Stomach smooth muscle (tissue), 2 donors: Measurements from ENCODE around the gene MOB2.

Source experiments
- H3K27ac ChIP-seq: one replicate; pipeline ENCODE4 v1.7.0; 2013; ENCODE audit warnings: mild to moderate bottlenecking, low read length, inconsistent platforms
- H3K27me3 ChIP-seq, 2 donors: one replicate each; pipeline ENCODE4 v1.7.0; 2013; ENCODE audit warnings: low read length in 2 of 2; ENCODE audit not compliant: insufficient read depth in 2 of 2, control insufficient read depth in 1 of 2
- H3K36me3 ChIP-seq, 2 donors: one replicate each; pipeline ENCODE4 v1.7.0; 2013; ENCODE audit warnings: low read length in 2 of 2; ENCODE audit not compliant: control insufficient read depth in 2 of 2, insufficient read depth in 2 of 2
- H3K4me1 ChIP-seq: one replicate; pipeline ENCODE4 v1.7.0; 2013; ENCODE audit warnings: low read length; ENCODE audit not compliant: control insufficient read depth, insufficient read depth
- H3K4me3 ChIP-seq, 2 donors: one replicate each; pipeline ENCODE4 v1.7.0; 2013; ENCODE audit warnings: low read length in 2 of 2
- H3K9ac ChIP-seq, 2 donors: one replicate each; pipeline ENCODE4 v1.7.0; 2013; ENCODE audit warnings: low read length in 2 of 2, mild to moderate bottlenecking in 1 of 2
- H3K9me3 ChIP-seq, 2 donors: one replicate each; pipeline ENCODE4 v1.7.0; 2013; ENCODE audit warnings: low read length in 2 of 2; ENCODE audit not compliant: control insufficient read depth in 2 of 2
- donor health status: healthy.
- donor health status: Pancreatic carcinoma.

Gene MOB2

DNA sequence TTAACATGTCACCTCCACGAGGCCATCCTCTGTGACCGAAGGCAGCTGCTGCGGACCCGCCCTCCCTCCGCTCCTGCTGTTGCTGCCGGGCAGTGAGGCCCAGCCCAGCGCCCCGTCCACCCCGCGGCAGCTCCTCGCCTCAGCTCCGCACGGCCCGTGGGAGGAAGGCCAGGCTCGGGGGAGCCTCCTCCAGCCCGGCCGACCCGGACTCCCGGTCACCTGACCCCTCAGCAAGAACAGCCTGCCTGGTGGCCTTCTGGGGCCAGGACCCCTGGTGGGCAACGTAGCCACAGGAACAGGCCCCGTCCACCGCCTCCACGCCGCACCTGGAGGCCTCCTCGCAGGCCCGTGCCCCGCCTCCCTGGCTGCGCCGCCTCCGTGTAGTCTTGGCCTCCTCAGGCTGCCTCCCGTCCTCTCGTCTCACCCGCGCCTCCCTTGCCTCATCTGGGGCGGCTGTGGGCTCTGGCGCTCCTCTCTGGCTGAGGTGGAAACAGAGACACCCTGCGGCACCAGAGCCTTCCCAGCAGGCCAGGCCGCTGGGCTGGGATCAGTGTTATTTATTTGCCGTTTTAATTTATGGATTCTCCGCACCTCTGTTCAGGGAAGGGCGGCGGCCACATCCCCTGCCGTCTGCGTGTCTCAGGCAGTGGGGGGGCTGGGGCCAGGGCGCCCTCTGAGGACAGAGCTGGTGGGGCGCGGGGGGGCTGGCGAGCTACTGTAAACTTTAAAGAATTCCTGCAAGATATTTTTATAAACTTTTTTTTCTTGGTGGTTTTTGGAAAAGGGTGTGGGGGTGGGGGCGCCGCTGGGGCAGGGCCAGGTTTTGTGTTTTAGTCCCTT is 25.4 kb downstream of the MOB2 start:
- Histone ChIP-seq H3K9me3 (no peaks in the 10 kb centered on the region), H3K4me1 (peaks cover 34% of the 10 kb centered on the region), H3K4me3 (peak overlapping the region in 1 of 2 donors; percentile 57), H3K9ac (peak overlapping the region; percentile 27 to 62), H3K36me3 (peaks cover 0 to 5% of the 10 kb centered on the region in 2 donors), H3K27me3 (no peaks in the 10 kb centered on the region), H3K27ac (peak overlapping the region; percentile 80)

GRCh38 chr11:1460396-1460985 is 26.1 kb downstream of the MOB2 start:
- Histone ChIP-seq H3K27me3 (no peaks in the 10 kb centered on the region), H3K36me3 (peaks cover 0 to 2% of the 10 kb centered on the region in 2 donors), H3K27ac (peak overlapping the region; percentile 80), H3K4me1 (peaks cover 34% of the 10 kb centered on the region), H3K9me3 (no peaks in the 10 kb centered on the region), H3K4me3 (peak overlapping the region in 1 of 2 donors; percentile 57), H3K9ac (peak overlapping the region; percentile 27 to 62)

GRCh38 chr11:1459764-1460395 is 26.7 kb downstream of the MOB2 start:
- peak overlapping the region; percentile 80 for H3K27ac ChIP-seq
- H3K36me3 ChIP-seq, result no peaks in the 10 kb centered on the region
- no peaks in the 10 kb centered on the region for H3K9me3 ChIP-seq
- H3K4me1 ChIP-seq, result peaks cover 34% of the 10 kb centered on the region
- H3K9ac ChIP-seq, result peak overlapping the region; percentile 22 to 29
- H3K4me3 ChIP-seq, result peak overlapping the region in 1 of 2 donors; percentile 29
- H3K27me3 ChIP-seq, result no peaks in the 10 kb centered on the region

DNA sequence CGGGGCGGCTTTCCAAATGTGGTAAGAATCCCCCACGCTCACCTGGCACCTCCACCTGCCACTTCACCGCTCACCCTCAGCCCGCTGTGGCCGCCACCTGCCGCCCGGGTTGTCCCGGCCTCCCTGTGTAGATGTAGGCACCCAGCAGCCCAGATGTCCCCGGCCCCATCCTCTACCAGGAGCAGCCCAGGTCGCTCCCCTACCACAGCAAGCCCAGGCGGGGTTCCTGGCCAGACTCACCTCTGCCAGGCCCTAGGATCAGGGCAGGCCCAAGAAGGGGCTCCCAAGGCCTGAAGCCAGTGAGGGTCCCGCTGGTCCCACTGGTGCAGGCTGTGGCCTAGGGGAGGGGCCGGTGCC is 27.4 kb downstream of the MOB2 start:
- Histone ChIP-seq H3K27me3 (no peaks in the 10 kb centered on the region), H3K27ac (peak overlapping the region; percentile 80), H3K9ac (peak overlapping the region in 1 of 2 donors; percentile 29), H3K9me3 (no peaks in the 10 kb centered on the region), H3K4me3 (peak overlapping the region in 1 of 2 donors; percentile 29), H3K36me3 (no peaks in the 10 kb centered on the region), H3K4me1 (peaks cover 34% of the 10 kb centered on the region)

DNA sequence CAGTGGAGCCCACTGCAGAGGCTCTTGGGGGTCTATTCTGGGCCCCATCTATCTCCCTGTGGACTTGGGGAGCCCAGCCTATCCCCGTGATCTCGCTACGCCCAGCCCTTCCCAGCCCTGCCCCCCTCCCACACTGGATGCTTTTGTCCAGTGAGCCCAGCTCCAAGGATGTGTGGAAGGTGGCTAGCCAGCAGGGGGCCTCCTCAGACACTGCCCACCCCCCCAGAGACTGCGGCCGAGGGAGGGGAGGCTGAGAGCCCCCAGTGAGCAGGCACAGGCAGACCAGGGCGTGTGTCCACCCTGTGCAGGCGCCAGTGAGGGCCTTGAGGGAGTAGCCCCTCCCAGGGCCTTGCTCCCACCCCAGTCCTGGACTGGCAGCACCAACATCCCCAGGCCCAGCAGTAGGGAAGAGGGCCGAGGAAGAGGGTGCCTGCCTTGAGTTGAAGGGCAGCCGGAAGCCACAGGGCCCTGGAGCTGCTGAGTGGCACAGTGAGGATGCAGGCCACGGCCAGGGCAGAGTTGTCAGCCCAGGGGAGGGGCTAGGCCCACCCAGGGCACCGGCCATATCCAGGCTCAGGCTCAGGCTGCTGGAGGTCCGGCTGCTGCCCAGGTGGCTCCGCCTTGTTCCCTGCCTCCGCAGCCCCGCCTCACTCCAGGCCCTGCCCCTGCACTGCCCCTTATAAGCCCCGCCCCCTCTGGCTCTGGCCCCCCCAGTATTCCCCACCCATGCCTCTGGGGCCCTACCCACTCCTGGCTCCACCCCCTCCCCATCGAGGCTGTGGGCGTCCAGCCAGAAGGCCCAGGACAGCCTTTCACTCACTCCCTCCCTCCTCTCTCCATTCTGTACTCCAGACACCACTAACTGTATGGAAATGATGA is 28.0 kb downstream of the MOB2 start:
- peak overlapping the region; percentile 80 for H3K27ac ChIP-seq
- H3K36me3 ChIP-seq, result no peaks in the 10 kb centered on the region
- no peaks in the 10 kb centered on the region for H3K27me3 ChIP-seq
- H3K4me1 ChIP-seq, result peaks cover 37% of the 10 kb centered on the region
- H3K4me3 ChIP-seq, result peak overlapping the region in 1 of 2 donors; percentile 22
- no peaks in the 10 kb centered on the region for H3K9me3 ChIP-seq
- no peak overlapping the region for H3K9ac ChIP-seq

GRCh38 chr11:1457856-1458255 is 28.7 kb downstream of the MOB2 start:
- Histone ChIP-seq H3K4me1 (peaks cover 39% of the 10 kb centered on the region), H3K36me3 (no peaks in the 10 kb centered on the region), H3K27ac (peak overlapping the region; percentile 80), H3K9me3 (no peaks in the 10 kb centered on the region), H3K4me3 (no peak overlapping the region), H3K9ac (peak overlapping the region in 1 of 2 donors; percentile 21), H3K27me3 (no peaks in the 10 kb centered on the region)

- peaks cover 39% of the 10 kb centered on the region for H3K4me1 ChIP-seq
Measured at GRCh38 chr11:1457326-1457680, 29.3 kb downstream of the MOB2 start.

DNA sequence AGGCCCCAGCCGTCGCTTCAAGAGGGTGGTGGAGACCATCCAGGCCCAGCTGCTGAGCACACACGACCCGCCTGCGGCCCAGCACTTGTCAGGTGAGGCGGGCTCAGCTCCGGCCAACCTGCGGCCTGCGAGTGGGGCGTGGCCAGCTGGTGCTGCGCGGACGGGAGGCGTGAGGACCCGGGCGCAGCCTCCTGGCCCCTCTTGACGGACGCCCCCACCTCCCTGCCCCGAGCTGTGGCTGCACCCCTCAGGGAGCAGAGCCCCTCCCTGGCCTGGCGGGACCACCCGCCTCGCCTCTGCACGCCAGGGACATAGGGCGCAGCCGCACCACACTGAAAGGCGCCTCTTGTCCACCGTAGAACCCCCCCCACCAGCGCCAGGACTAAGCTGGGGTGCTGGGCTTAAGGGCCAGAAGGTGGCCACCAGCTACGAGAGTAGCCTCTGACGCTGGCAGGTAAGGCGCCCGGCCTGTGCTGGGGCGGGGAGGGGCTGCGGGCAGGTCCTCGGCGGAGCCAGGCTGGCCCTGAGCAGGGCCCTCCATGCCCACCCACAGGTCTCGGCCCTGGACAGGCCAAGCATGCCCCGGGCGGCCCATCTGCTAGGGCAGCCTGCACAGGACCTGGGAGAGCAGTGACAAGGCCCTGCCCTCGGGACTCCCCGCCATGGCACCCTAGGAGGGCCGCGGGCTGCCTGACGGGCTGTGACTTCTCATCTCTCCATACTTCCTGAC is 29.8 kb downstream of the MOB2 start:
- peaks cover 37% of the 10 kb centered on the region for H3K4me1 ChIP-seq
- no peaks in the 10 kb centered on the region for H3K27me3 ChIP-seq
- no peaks in the 10 kb centered on the region for H3K9me3 ChIP-seq
- H3K4me3 ChIP-seq, result no peak overlapping the region
- no peak overlapping the region for H3K27ac ChIP-seq
- no peaks in the 10 kb centered on the region for H3K36me3 ChIP-seq
- H3K9ac ChIP-seq, result no peak overlapping the region

More at GRCh38 chr11:1457326-1457680, 29.3 kb downstream of the MOB2 start:
- H3K4me3 ChIP-seq, result no peak overlapping the region
- no peak overlapping the region for H3K9ac ChIP-seq
- no peaks in the 10 kb centered on the region for H3K9me3 ChIP-seq
- H3K27ac ChIP-seq, result no peak overlapping the region
- no peaks in the 10 kb centered on the region for H3K27me3 ChIP-seq
- H3K36me3 ChIP-seq, result no peaks in the 10 kb centered on the region

DNA sequence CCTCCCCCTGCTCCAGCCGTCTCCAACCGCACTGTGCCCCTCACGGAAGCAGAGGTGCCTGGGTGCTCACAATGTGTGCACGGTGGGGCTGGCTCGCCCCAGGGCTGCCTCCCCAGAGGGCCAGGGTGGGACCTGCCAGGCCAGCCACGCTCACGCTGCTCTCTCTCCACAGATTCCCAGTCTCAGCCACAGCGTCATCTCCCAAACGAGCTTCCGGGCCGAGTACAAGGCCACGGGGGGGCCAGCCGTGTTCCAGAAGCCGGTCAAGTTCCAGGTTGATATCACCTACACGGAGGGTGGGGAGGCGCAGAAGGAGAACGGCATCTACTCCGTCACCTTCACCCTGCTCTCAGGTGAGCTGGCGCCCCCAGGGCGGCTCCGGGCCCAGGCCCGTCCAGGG is 30.4 kb downstream of the MOB2 start:
- peaks cover 35% of the 10 kb centered on the region for H3K4me1 ChIP-seq
- no peak overlapping the region for H3K27ac ChIP-seq
- H3K9me3 ChIP-seq, result no peaks in the 10 kb centered on the region
- no peaks in the 10 kb centered on the region for H3K27me3 ChIP-seq
- H3K9ac ChIP-seq, result no peak overlapping the region
- no peaks in the 10 kb centered on the region for H3K36me3 ChIP-seq
- H3K4me3 ChIP-seq, result no peak overlapping the region

DNA sequence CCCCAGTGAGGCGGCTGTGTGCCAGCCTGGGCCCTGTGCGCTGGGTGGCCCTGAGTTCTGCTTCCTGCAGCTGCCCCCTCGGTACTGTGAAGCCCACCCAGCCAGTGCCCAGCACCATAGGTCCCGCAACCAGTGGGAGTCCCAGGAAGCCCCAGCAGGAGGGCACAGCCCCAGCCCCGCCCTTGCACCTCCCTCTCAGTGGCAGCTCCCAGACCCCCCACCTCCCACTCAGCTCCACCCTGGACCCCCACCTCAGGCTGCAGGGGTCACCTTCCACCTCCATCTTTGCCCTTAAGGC is 30.9 kb downstream of the MOB2 start:
- no peaks in the 10 kb centered on the region for H3K27me3 ChIP-seq
- no peaks in the 10 kb centered on the region for H3K36me3 ChIP-seq
- H3K9ac ChIP-seq, result no peak overlapping the region
- H3K4me1 ChIP-seq, result peaks cover 30% of the 10 kb centered on the region
- H3K27ac ChIP-seq, result no peak overlapping the region
- no peaks in the 10 kb centered on the region for H3K9me3 ChIP-seq
- no peak overlapping the region for H3K4me3 ChIP-seq
